ENCODE data around the gene DRG2. TPM values are rescaled to one million over a fixed set of nuclear protein-coding genes. Genes with fewer than 3 reads are reported as not detected.

DRG2 gene
- total and polyA plus RNA-seq, 7 donors = 25.0 to 37.3 (median 33.2) TPM

GRCh38 chr17:18139092-18139491 is 51.3 kb downstream of the DRG2 start:
- no peaks in the 10 kb centered on the region for H3K36me3 ChIP-seq
- peaks cover 0 to 21% (median 0%) of the 10 kb centered on the region in 3 donors for H3K27me3 ChIP-seq
- no peak for DNase-seq
- no peak overlapping the region for H3K4me3 ChIP-seq
- WGBS, 2 donors = 96% methylated on average over 2 of the region's 2 CpGs
- intact Hi-C loops (cut with DNase I) = no loop called here
- no peak overlapping the region for H3K27ac ChIP-seq
- no peaks in the 10 kb centered on the region for H3K9me3 ChIP-seq
- no peak for TF ChIP-seq POLR2AphosphoS5 (IDR thresholded peaks at IDR 0.05)
- TF ChIP-seq CTCF (IDR thresholded peaks at IDR 0.05) = no peak
- TF ChIP-seq EP300 (IDR thresholded peaks at IDR 0.05) = no peak
- no peak for TF ChIP-seq POLR2A (IDR thresholded peaks at IDR 0.05)
- peaks cover 0 to 7% (median 2%) of the 10 kb centered on the region in 4 donors for H3K4me1 ChIP-seq

- intact Hi-C loops (cut with DNase I) = no loop called here
- DNase-seq = no peak
- TF ChIP-seq CTCF (IDR thresholded peaks at IDR 0.05) (no peak), POLR2AphosphoS5 (IDR thresholded peaks at IDR 0.05) (no peak), EP300 (IDR thresholded peaks at IDR 0.05) (no peak), POLR2A (IDR thresholded peaks at IDR 0.05) (no peak)
Measured at GRCh38 chr17:18139498-18139897, 51.8 kb downstream of the DRG2 start.

GRCh38 chr17:18139949-18140348 is 52.2 kb downstream of the DRG2 start:
- H3K4me1 ChIP-seq = peaks cover 0 to 7% (median 2%) of the 10 kb centered on the region in 4 donors
- H3K36me3 ChIP-seq = no peaks in the 10 kb centered on the region
- H3K27ac ChIP-seq = no peak overlapping the region
- H3K9me3 ChIP-seq = no peaks in the 10 kb centered on the region
- no peak overlapping the region for H3K4me3 ChIP-seq
- intact Hi-C loops (cut with DNase I) = loop anchor here (2.0 to 5.0 kb wide), 2 partner anchors 47 to 77 kb away; no protein-coding TSS in a partner anchor
- WGBS, 2 donors = 51 to 73% methylated on average over 3 of the region's 3 CpGs
- no peak for TF ChIP-seq EP300 (IDR thresholded peaks at IDR 0.05)
- TF ChIP-seq POLR2AphosphoS5 (IDR thresholded peaks at IDR 0.05) = no peak
- TF ChIP-seq POLR2A (IDR thresholded peaks at IDR 0.05) = no peak
- no peak for TF ChIP-seq CTCF (IDR thresholded peaks at IDR 0.05)
- no peak for DNase-seq
- peaks cover 0 to 21% (median 0%) of the 10 kb centered on the region in 3 donors for H3K27me3 ChIP-seq

More at GRCh38 chr17:18139498-18139897, 51.8 kb downstream of the DRG2 start:
- H3K4me3 ChIP-seq = no peak overlapping the region
- H3K9me3 ChIP-seq = no peaks in the 10 kb centered on the region
- no peak overlapping the region for H3K27ac ChIP-seq
- WGBS, 2 donors = 83 to 87% methylated on average over 14 of the region's 14 CpGs
- no peaks in the 10 kb centered on the region for H3K36me3 ChIP-seq
- H3K4me1 ChIP-seq = peaks cover 0 to 7% (median 2%) of the 10 kb centered on the region in 4 donors
- H3K27me3 ChIP-seq = peaks cover 0 to 21% (median 0%) of the 10 kb centered on the region in 3 donors

- no peak for DNase-seq
- intact Hi-C loops (cut with DNase I) = loop anchor here (2.0 to 5.0 kb wide), 2 partner anchors 46 to 77 kb away; no protein-coding TSS in a partner anchor
- TF ChIP-seq POLR2AphosphoS5 (IDR thresholded peaks at IDR 0.05) = no peak
- no peak for TF ChIP-seq POLR2A (IDR thresholded peaks at IDR 0.05)
- no peak for TF ChIP-seq CTCF (IDR thresholded peaks at IDR 0.05)
- no peak for TF ChIP-seq EP300 (IDR thresholded peaks at IDR 0.05)
- no peaks in the 10 kb centered on the region for H3K36me3 ChIP-seq
- peaks cover 0 to 7% (median 2%) of the 10 kb centered on the region in 4 donors for H3K4me1 ChIP-seq
- peaks cover 0 to 21% (median 0%) of the 10 kb centered on the region in 3 donors for H3K27me3 ChIP-seq
- no peaks in the 10 kb centered on the region for H3K9me3 ChIP-seq
- no peak overlapping the region for H3K4me3 ChIP-seq
- WGBS, 2 donors = 83 to 84% methylated on average over 3 of the region's 3 CpGs
- H3K27ac ChIP-seq = no peak overlapping the region
Measured at GRCh38 chr17:18140648-18141047, 52.9 kb downstream of the DRG2 start.
